Measurements from ENCODE around the gene PDE3B.
"Not testable (repeated sequence)": the region's sequence is repeated elsewhere in the genome, so short reads cannot be mapped to it uniquely, and the experiment has no call there.

PDE3B gene

GRCh38 chr11:14818779-14819178 is 175.2 kb downstream of the PDE3B start:
- no peak for DNase-seq

DNA sequence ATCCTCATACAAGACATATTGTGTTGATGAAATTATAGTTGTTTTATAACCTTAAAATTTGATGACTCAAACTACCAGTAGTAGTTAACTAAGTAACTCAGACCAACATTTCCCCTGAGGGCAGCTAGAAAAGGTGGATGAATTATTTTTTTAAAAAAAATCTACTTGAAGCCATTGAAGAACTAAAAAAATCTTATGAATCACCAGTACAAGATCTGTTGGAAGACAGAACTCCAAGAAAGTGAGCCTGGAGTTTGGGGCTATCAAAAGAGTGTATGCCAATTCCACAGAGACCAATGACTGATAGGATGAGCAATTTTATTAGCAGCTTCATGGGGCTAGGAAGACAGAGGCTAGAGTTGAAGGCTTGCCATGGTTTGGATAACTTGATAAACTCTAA is 176.0 kb downstream of the PDE3B start:
- no peak for DNase-seq

DNA sequence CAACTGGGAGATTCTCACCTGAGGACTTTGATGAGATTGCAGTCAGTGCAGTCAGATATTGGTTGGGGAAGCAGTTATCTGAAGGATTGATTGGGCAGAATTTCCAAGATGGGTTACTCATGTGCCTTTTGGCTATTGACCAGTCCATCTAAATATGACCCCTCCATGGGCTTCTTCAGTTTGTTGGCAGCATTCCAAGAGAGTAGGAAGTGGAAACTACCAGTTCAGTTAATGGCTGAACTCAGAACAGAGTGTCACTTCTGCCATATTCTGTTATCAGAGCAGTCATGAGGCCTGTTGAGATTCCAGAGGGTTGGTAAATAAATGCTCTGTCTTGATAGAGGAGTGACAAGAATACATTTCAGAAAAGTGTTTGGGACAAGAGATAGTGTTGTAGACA is 177.4 kb downstream of the PDE3B start:
- no peak for DNase-seq

DNA sequence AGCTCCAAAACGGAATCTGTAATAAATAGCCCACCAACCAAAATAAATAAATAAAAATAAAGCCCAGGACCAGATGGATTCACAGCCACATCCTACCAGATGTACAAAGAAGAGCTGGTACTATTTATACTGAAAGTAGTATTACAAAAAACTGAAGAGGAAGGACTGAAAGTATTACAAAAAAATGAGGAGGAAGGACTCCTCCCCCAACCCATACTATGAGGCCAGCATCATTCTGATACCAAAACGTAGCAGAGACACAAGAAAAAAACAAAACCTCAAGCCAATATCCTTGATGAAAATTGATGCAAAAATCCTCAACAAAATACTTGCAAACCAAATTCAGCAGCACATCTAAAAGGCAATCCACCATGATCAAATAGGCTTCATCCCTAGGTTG is 183.0 kb downstream of the PDE3B start:
- DNase-seq: peak in 1 of 5 experiments; percentile 47

GRCh38 chr11:14835496-14836492 is 192.2 kb downstream of the PDE3B start:
- no peak for DNase-seq

- DNase-seq: no peak
Measured at GRCh38 chr11:14842002-14842401, 198.4 kb downstream of the PDE3B start.

DNA sequence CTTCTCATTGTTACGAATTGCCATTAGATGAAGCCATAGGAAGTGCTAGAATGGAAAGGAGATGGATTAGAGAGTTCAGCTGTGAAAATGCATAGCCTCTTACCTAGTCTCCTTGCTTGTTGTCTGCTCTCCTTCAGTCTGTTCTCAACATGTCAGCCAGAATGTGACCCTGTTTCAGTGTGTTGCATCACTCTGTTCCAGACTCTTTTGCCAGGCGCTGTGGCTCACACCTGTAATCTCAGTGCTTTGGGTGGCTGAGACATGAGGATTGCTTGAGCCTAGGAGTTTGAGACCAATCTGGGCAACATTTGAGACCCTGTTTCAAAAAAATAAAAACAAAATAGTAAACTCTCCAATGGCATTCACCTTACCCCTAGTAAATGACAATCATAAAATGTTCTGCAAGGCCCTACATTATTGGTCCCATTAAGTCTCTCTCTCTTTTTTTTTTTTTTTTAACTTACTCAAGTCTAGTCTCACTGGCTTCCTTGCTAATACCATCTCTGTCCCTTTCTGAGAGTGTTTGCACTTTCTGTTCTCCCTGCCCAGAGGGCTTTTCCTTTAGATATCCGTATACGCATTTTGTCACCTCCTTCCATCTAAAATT is 209.1 kb downstream of the PDE3B start:
- no peak for DNase-seq

DNA sequence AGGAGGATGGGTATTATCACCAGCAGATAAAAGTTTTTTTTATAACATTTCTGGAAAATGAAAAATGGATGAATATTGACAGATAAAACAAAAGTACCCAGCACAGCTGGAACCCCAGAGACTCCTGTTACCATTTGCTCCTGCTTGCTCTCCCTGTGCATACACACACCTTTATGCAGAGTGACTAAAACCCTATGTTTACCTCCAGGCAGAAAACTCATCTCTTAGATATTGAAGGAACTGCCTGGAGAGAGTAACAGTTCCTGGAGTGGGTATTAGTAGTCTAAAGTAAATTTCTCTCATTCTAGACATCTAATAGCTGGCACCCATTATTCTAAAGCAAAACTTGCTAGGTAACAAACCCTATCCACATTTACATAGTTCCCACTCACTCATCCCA is 210.5 kb downstream of the PDE3B start:
- DNase-seq: no peak

DNA sequence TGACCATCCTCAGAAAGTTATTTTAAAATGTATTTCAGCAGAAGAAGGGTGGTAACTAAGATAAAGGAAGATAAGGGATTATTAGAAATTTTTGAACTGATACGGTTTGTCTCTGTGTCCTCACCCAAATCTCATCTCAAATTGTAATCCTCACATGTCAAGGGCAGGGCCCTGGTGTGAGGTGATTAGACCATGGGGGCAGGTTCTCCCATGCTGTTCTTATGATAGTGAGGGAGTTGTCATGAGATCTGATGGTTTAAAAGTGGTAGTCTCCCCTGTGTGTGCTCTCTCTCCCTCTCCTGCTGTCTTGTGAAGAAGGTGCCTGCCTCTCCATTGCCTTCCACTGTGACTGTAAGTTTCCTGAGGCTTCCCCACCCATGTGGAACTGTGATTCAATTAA is 212.3 kb downstream of the PDE3B start:
- DNase-seq: no peak

GRCh38 chr11:14857621-14858020 is 214.0 kb downstream of the PDE3B start:
- DNase-seq: no peak

DNA sequence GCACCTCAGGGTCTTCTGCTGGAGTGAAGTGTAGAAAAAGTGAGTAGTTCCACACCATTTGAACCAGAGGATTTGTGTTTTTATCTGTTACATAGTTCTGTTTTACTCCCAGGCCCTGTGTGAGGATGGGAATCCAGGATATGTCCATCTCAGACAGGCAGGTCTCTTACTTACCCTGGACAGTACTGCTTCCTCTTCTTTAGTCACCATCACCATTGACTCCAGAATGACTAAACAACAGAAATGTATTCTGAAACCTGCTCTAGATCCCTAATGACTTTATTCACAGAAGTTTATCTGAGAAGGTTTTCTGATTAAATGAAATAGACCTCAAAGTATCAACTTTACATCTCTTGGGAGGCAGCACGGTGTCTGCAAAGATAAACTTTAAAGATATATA is 214.8 kb downstream of the PDE3B start:
- DNase-seq: no peak

- DNase-seq: no peak
Measured at GRCh38 chr11:14860511-14860910, 216.9 kb downstream of the PDE3B start.

- no peak for DNase-seq
Measured at GRCh38 chr11:14861680-14862079, 218.1 kb downstream of the PDE3B start.

- DNase-seq: not testable (repeated sequence)
Measured at GRCh38 chr11:14863775-14864174, 220.2 kb downstream of the PDE3B start.

DNA sequence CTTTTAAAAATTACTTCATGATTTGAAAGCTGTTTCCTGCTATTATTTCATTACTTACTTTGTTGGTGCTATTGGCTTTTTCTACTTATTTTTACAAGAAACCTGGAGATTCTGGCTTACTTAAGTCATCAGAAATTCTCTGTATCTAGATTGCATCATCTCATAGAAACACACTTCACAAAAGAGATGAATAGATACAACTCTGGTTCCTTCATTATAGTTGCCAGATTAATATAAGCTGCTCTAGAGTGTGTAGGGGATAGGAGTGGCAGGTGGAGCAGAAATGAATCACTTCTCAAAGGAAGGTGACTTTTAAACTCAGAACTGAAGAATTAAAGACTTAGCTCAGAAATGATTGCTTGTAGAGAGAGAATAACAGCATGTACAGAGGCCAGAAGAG is 228.4 kb downstream of the PDE3B start:
- DNase-seq: no peak

- no peak for DNase-seq
Measured at GRCh38 chr11:14873632-14874031, 230.0 kb downstream of the PDE3B start.

- no peak for DNase-seq
Measured at GRCh38 chr11:14875163-14875562, 231.6 kb downstream of the PDE3B start.

GRCh38 chr11:14881576-14882193 is 238.1 kb downstream of the PDE3B start:
- no peak for DNase-seq

- DNase-seq: no peak
Measured at GRCh38 chr11:14882196-14882595, 238.6 kb downstream of the PDE3B start.

DNA sequence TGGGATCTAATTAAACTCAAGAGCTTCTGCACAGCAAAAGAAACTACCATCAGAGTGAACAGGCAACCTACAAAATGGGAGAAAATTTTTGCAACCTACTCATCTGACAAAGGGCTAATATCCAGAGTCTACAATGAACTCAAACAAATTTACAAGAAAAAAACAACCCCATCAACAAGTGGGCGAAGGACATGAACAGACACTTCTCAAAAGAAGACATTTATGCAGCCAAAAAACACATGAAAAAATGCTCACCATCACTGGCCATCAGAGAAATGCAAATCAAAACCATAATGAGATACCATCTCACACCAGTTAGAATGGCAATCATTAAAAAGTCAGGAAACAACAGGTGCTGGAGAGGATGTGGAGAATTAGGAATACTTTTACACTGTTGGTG is 240.1 kb downstream of the PDE3B start:
- not testable (repeated sequence) for DNase-seq

GRCh38 chr11:14884667-14885273 is 241.2 kb downstream of the PDE3B start:
- no peak for DNase-seq

DNA sequence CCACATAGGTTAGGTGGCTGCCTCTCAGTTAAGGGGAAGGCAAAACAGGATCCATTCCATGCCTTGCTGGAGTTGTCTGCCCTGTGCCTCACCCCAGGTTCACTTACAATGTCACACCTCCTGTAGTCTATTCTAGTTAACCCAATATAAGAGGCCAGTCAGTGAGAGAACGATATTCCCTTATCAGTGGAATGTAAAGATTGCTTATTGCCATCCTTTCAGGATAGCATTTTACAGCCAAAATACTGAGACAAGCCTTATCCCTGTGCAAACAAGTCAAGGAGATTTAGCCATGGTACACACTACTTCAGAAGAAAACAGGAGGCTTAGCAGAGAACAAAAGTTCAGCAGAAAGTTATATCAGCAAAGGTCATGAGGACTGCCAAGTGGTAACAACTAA is 242.9 kb downstream of the PDE3B start:
- DNase-seq: no peak
